Measurements from ENCODE around the gene GPC2.
"Not testable (repeated sequence)": the region's sequence is repeated elsewhere in the genome, so short reads cannot be mapped to it uniquely, and the experiment has no call there.

The GPC2 gene

GRCh38 chr7:100152404-100152803, 24.8 kb downstream of the GPC2 start:
- no peak for DNase-seq (ENCODE audit: low read depth)

GRCh38 chr7:100148559-100149328, 28.4 kb downstream of the GPC2 start, which contains the start of gene LAMTOR4:
Gene LAMTOR4 (plus strand): TSS chr7:100148918. CDS start chr7:100148973, 55 bp downstream.
- DNase-seq (ENCODE audit: low read depth) = peak; percentile 99

GRCh38 chr7:100148225-100148558, 29.0 kb downstream of the GPC2 start:
- DNase-seq (ENCODE audit: low read depth) = no peak

- DNase-seq (ENCODE audit: low read depth) = no peak
Observed at GRCh38 chr7:100147278-100147677, 29.9 kb downstream of the GPC2 start.

- DNase-seq (ENCODE audit: low read depth) = peak; percentile 41
Observed at GRCh38 chr7:100146350-100146749, 30.8 kb downstream of the GPC2 start.

GRCh38 chr7:100142461-100142860, 34.7 kb downstream of the GPC2 start:
- no peak for DNase-seq (ENCODE audit: low read depth)

- DNase-seq (ENCODE audit: low read depth) = no peak
Observed at GRCh38 chr7:100141555-100141949, 35.6 kb downstream of the GPC2 start.

- no peak for DNase-seq (ENCODE audit: low read depth)
Observed at GRCh38 chr7:100137851-100138760, 39.1 kb downstream of the GPC2 start.

GRCh38 chr7:100132697-100133151, 44.5 kb downstream of the GPC2 start:
- DNase-seq (ENCODE audit: low read depth) = peak; percentile 75

GRCh38 chr7:100132126-100132525, 45.1 kb downstream of the GPC2 start:
- DNase-seq (ENCODE audit: low read depth) = no peak

- peak; percentile 66 for DNase-seq (ENCODE audit: low read depth)
Observed at GRCh38 chr7:100130608-100131453, 46.4 kb downstream of the GPC2 start.

GRCh38 chr7:100130220-100130607, 47.0 kb downstream of the GPC2 start:
- not testable (repeated sequence) for DNase-seq (ENCODE audit: low read depth)

- DNase-seq (ENCODE audit: low read depth) = no peak
Observed at GRCh38 chr7:100128637-100128963, 48.6 kb downstream of the GPC2 start.

- DNase-seq (ENCODE audit: low read depth) = peak; percentile 30
Observed at GRCh38 chr7:100127866-100128636, 49.1 kb downstream of the GPC2 start.

GRCh38 chr7:100126931-100127865, 50.0 kb downstream of the GPC2 start, which contains the start of gene MBLAC1:
Gene MBLAC1 (plus strand): TSS chr7:100126967. CDS start chr7:100127396, 429 bp downstream.
- DNase-seq (ENCODE audit: low read depth) = peak; percentile 88

- no peak for DNase-seq (ENCODE audit: low read depth)
Observed at GRCh38 chr7:100126239-100126930, 50.8 kb downstream of the GPC2 start.

GRCh38 chr7:100124301-100125230, 52.6 kb downstream of the GPC2 start:
- no peak for DNase-seq (ENCODE audit: low read depth)

GRCh38 chr7:100122568-100122967, 54.6 kb downstream of the GPC2 start:
- no peak for DNase-seq (ENCODE audit: low read depth)

Data from EH (cell line).